HepG2 (cell line): Measurements from ENCODE around the gene ZBED3. TPM values are rescaled to one million over a fixed set of nuclear protein-coding genes. Genes with fewer than 3 reads are reported as not detected.
A peak's percentile ranks its signal among the peaks of the same experiment; 100 is the strongest.

Source experiments
- ASH2L ChIP-seq: fragments of 300-600, 200-600 bp; sonication (generic); IDR thresholded peaks from 2 replicates; pipeline ENCODE4 v1.7.0; 2017; ENCODE audit warnings: low read depth, mild to moderate bottlenecking, moderate library complexity, mixed read lengths, low read length; ENCODE audit not compliant: insufficient read length
- BORCS8-MEF2B ChIP-seq: sonication (generic); formaldehyde crosslinking; IDR thresholded peaks from 2 replicates; pipeline ENCODE4 v1.8.0; 2022; ENCODE audit warnings: mild to moderate bottlenecking, missing genetic modification reagents
- EZH2 ChIP-seq: conservative IDR thresholded peaks from 2 replicates; pipeline ENCODE4 v1.6.1; 2012; ENCODE audit warnings: mild to moderate bottlenecking, low read depth, low read length, moderate library complexity
- FOXK1 ChIP-seq: sonication (generic); formaldehyde crosslinking; IDR thresholded peaks from 2 replicates; pipeline ENCODE4 v1.4.0; 2020; ENCODE audit warnings: low read depth, missing genetic modification reagents, borderline replicate concordance
- JUNB ChIP-seq: sonication (generic); formaldehyde crosslinking; IDR thresholded peaks from 2 replicates; pipeline ENCODE4 v1.8.0; 2022; ENCODE audit warnings: missing genetic modification reagents, mild to moderate bottlenecking, borderline replicate concordance
- KAT8 ChIP-seq: IDR thresholded peaks from 2 replicates; pipeline ENCODE4 v1.6.1; 2016; ENCODE audit warnings: missing genetic modification reagents, missing compliant biosample characterization
- KDM3A ChIP-seq: IDR thresholded peaks from 2 replicates; pipeline ENCODE4 v1.6.1; 2018; ENCODE audit warnings: low read depth, missing compliant biosample characterization
- KLF12 ChIP-seq: sonication (generic); formaldehyde crosslinking; IDR thresholded peaks from 2 replicates; pipeline ENCODE4 v1.4.0; 2020; ENCODE audit warnings: missing genetic modification reagents, borderline replicate concordance
- RNF2 ChIP-seq: fragments of 450-650 bp; conservative IDR thresholded peaks from 2 replicates; pipeline ENCODE4 v1.6.1; 2016; ENCODE audit warnings: low read depth
- TRIM24 ChIP-seq: sonication (generic); formaldehyde crosslinking; IDR thresholded peaks from 2 replicates; pipeline ENCODE4 v1.8.0; 2022; ENCODE audit warnings: mild to moderate bottlenecking, missing genetic modification reagents
- YEATS2 ChIP-seq: sonication (generic); formaldehyde crosslinking; IDR thresholded peaks from 2 replicates; pipeline ENCODE4 v1.4.0; 2020; ENCODE audit warnings: missing genetic modification reagents, borderline replicate concordance
- ZFAT ChIP-seq: sonication (generic); formaldehyde crosslinking; conservative IDR thresholded peaks from 2 replicates; pipeline ENCODE4 v1.8.1; 2023; ENCODE audit warnings: missing genetic modification reagents, inconsistent platforms
- ZFP36L1 ChIP-seq: sonication (generic); formaldehyde crosslinking; IDR thresholded peaks from 2 replicates; pipeline ENCODE4 v1.8.0; 2022; ENCODE audit warnings: mild to moderate bottlenecking, missing genetic modification reagents, moderate library complexity
- ZNF17 ChIP-seq: sonication (generic); formaldehyde crosslinking; IDR thresholded peaks from 2 replicates; pipeline ENCODE4 v1.5.0; 2020; ENCODE audit warnings: mild to moderate bottlenecking, missing genetic modification reagents
- ZNF230 ChIP-seq: sonication (generic); formaldehyde crosslinking; IDR thresholded peaks from 2 replicates; pipeline ENCODE4 v1.4.0; 2020; ENCODE audit warnings: mild to moderate bottlenecking, missing genetic modification reagents
- ZNF501 ChIP-seq: sonication (generic); formaldehyde crosslinking; IDR thresholded peaks from 2 replicates; pipeline ENCODE4 v1.5.1; 2020; ENCODE audit warnings: mild to moderate bottlenecking, moderate library complexity, missing genetic modification reagents
- ZNF549 ChIP-seq: sonication (generic); formaldehyde crosslinking; IDR thresholded peaks from 2 replicates; pipeline ENCODE4 v1.5.0; 2020; ENCODE audit warnings: missing genetic modification reagents
- ZNF629 ChIP-seq: sonication (generic); formaldehyde crosslinking; conservative IDR thresholded peaks from 2 replicates; pipeline ENCODE4 v1.5.0; 2020; ENCODE audit warnings: missing genetic modification reagents
- ZNF879 ChIP-seq: sonication (generic); formaldehyde crosslinking; IDR thresholded peaks from 2 replicates; pipeline ENCODE4 v1.8.1; 2023; ENCODE audit warnings: missing genetic modification reagents
- polyA plus RNA-seq, 8 experiments: library from polyadenylated mRNA; depleted of rRNA in 3 of 8; stranded (reverse) in 7 of 8; unstranded in 1 of 8; fragments of >200 nt; fragmentation: Illumina TruSeq in 4 of 8; extraction: Trizol in 4 of 8; gene quantifications; 2 replicates each; pipeline versions ENCODE4 v1.2.1 to v1.2.3, GENCODE V29; 2011 to 2016; ENCODE audit warnings: low read depth in 4 of 8, missing spikeins in 1 of 8, mixed read lengths in 1 of 8; ENCODE audit not compliant: insufficient read depth in 1 of 8
- total RNA-seq, 5 experiments: library from RNA; depleted of rRNA; stranded (reverse); fragments of >200 nt; fragmentation: Illumina TruSeq; extraction: Trizol; gene quantifications; 2 replicates each; pipeline ENCODE4 v1.2.3, GENCODE V29; 2016; ENCODE audit warnings: low read depth in 1 of 5
- TF ChIP-seq, protein P1 (sequence below): sonication (generic); formaldehyde crosslinking; IDR thresholded peaks from 2 replicates; pipeline ENCODE4 v1.9.0; 2021; ENCODE audit warnings: missing genetic modification reagents, mild to moderate bottlenecking, borderline replicate concordance
- TF ChIP-seq, protein P2 (sequence below): sonication (generic); formaldehyde crosslinking; IDR thresholded peaks from 2 replicates; pipeline ENCODE4 v1.5.1; 2020; ENCODE audit warnings: missing genetic modification reagents, mild to moderate bottlenecking, borderline replicate concordance
- TF ChIP-seq, protein P3 (sequence below): sonication (generic); formaldehyde crosslinking; IDR thresholded peaks from 2 replicates; pipeline ENCODE4 v1.5.0; 2020; ENCODE audit warnings: missing genetic modification reagents

Gene ZBED3
- total and polyA plus RNA-seq, 2 of the 13 experiments (the other 11 are each of a cell fraction or from before 2014, with no cell fraction given): 2.3 to 8.1 TPM

DNA sequence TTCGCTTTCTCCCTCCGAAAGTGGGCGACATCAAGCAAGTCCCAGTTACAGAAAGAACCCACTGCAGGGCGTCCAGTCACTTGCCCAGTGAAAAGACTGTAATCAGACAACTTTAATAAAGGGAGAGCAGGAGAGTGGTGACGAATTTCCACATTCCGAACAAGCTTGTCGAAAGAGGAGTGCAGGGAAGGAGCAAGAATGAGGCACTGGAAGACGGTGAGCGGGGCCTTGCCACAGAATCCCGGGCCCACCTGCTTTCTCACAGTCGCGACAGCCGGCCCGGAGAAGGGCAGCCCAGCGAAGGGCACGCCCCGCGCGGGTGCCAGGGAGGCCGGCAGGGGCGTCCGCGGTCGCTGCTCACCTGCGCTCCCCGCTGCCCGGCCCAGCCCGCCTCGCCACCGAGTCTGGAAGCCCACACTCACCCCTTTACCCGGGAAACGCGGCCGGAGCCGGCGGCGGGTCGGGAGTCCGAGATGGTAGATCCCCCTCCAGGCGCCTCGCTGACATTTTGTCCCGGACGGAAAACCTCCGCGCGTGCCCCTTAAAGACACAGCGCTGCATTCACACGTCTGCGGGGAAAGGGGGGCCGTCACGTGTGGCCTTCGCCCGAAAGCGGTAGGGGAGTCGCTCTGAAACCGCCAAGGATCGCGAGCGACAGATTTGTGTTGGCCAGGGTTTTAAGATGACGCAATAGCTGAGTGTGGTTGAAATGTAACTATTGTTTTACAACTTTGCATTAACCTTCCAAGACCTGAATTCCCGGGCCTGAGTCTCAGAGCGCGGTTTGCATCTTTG is at the start of gene ZBED3 (continued):
- TF ChIP-seq EZH2 (no peak), ASH2L (peak; percentile 92), KDM3A (CRISPR knock-in tag) (no peak), ZNF230 (CRISPR knock-in tag) (no peak), BORCS8-MEF2B (CRISPR knock-in tag) (0 out of 2 replicates have a peak, but pooled peaks have one; percentile 17), JUNB (CRISPR knock-in tag) (no peak), YEATS2 (no peak), ZNF629 (CRISPR knock-in tag) (0 out of 2 replicates have a peak, but pooled peaks have one; percentile 5), ZNF879 (CRISPR knock-in tag) (no peak), ZNF549 (no peak), ZFP36L1 (CRISPR knock-in tag) (0 out of 2 replicates have a peak, but pooled peaks have one; percentile 31), RNF2 (no peak), TRIM24 (CRISPR knock-in tag) (no peak), ZNF501 (CRISPR knock-in tag) (0 out of 2 replicates have a peak, but pooled peaks have one; percentile 76), ZFAT (no peak), KAT8 (CRISPR knock-in tag) (0 out of 2 replicates have a peak, but pooled peaks have one; percentile 11), FOXK1 (CRISPR knock-in tag) (no peak), ZNF17 (CRISPR knock-in tag) (no peak), KLF12 (CRISPR knock-in tag) (peak; percentile 64; the same call in 1 of the 2 replicates)
- TF ChIP-seq, protein P1, sequence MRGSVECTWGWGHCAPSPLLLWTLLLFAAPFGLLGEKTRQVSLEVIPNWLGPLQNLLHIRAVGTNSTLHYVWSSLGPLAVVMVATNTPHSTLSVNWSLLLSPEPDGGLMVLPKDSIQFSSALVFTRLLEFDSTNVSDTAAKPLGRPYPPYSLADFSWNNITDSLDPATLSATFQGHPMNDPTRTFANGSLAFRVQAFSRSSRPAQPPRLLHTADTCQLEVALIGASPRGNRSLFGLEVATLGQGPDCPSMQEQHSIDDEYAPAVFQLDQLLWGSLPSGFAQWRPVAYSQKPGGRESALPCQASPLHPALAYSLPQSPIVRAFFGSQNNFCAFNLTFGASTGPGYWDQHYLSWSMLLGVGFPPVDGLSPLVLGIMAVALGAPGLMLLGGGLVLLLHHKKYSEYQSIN (CRISPR knock-in tag): no peak
- TF ChIP-seq, protein P2, sequence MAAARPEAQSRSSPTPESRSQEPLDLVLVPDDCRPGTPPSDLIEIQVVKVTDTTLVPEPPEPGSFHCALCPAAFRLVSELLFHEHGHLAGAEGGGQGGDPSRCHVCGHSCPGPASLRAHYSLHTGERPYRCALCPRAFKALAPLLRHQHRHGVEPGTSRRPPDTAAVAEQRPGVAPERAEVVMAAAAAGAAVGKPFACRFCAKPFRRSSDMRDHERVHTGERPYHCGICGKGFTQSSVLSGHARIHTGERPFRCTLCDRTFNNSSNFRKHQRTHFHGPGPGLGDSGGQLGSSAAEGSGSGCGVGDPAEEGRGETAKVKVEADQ (CRISPR knock-in tag): no peak
- TF ChIP-seq, protein P3, sequence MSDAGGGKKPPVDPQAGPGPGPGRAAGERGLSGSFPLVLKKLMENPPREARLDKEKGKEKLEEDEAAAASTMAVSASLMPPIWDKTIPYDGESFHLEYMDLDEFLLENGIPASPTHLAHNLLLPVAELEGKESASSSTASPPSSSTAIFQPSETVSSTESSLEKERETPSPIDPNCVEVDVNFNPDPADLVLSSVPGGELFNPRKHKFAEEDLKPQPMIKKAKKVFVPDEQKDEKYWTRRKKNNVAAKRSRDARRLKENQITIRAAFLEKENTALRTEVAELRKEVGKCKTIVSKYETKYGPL (CRISPR knock-in tag): peak; percentile 21; the same call in 1 of the 2 replicates
